ENCODE data around the gene ZNF785. TPM values are rescaled to one million over a fixed set of nuclear protein-coding genes. Genes with fewer than 3 reads are reported as not detected.
"Not testable (repeated sequence)": the region's sequence is repeated elsewhere in the genome, so short reads cannot be mapped to it uniquely, and the experiment has no call there.

Gene ZNF785
- polyA plus RNA-seq (2012; ENCODE audit: missing spikeins): 5.9 TPM

GRCh38 chr16:30585400-30586191 is at the start of gene ZNF785:
TSS of gene ZNF785 (minus strand) at chr16:30585697. CDS start at chr16:30585611, 86 bp downstream.
- DNase-seq (ENCODE audit: insufficient read length) (peak; percentile 95), FAIRE-seq (peak; percentile 84)
- no peak for TF ChIP-seq POLR2A (IDR thresholded peaks at IDR 0.05; ENCODE audit: low read depth, low read length)
- TF ChIP-seq POLR2AphosphoS5 (IDR thresholded peaks at IDR 0.05; ENCODE audit: low read depth, low read length): no peak
- no peak for TF ChIP-seq TAF1 (IDR thresholded peaks at IDR 0.05; ENCODE audit: borderline replicate concordance, low read depth, low read length)

- FAIRE-seq (no peak), DNase-seq (ENCODE audit: insufficient read length) (no peak)
- no peak for TF ChIP-seq POLR2AphosphoS5 (IDR thresholded peaks at IDR 0.05; ENCODE audit: low read depth, low read length)
- TF ChIP-seq TAF1 (IDR thresholded peaks at IDR 0.05; ENCODE audit: borderline replicate concordance, low read depth, low read length): no peak
- TF ChIP-seq POLR2A (IDR thresholded peaks at IDR 0.05; ENCODE audit: low read depth, low read length): no peak
Observed at GRCh38 chr16:30633526-30633925, 48.0 kb upstream of the ZNF785 start.

GRCh38 chr16:30632454-30632853 is 47.0 kb upstream of the ZNF785 start:
- not testable (repeated sequence) for FAIRE-seq; DNase-seq (ENCODE audit: insufficient read length)

GRCh38 chr16:30628628-30629540 is 43.4 kb upstream of the ZNF785 start:
- DNase-seq (ENCODE audit: insufficient read length): peak; percentile 54
- FAIRE-seq: peak; percentile 93

GRCh38 chr16:30626236-30626635 is 40.7 kb upstream of the ZNF785 start:
- TF ChIP-seq POLR2AphosphoS5 (IDR thresholded peaks at IDR 0.05; ENCODE audit: low read depth, low read length): no peak
- TF ChIP-seq POLR2A (IDR thresholded peaks at IDR 0.05; ENCODE audit: low read depth, low read length): no peak
- TF ChIP-seq TAF1 (IDR thresholded peaks at IDR 0.05; ENCODE audit: borderline replicate concordance, low read depth, low read length): no peak
- no peak for FAIRE-seq
- no peak for DNase-seq (ENCODE audit: insufficient read length)

More at GRCh38 chr16:30628628-30629540, 43.4 kb upstream of the ZNF785 start:
- TF ChIP-seq POLR2AphosphoS5 (IDR thresholded peaks at IDR 0.05; ENCODE audit: low read depth, low read length) (no peak), POLR2A (IDR thresholded peaks at IDR 0.05; ENCODE audit: low read depth, low read length) (no peak), TAF1 (IDR thresholded peaks at IDR 0.05; ENCODE audit: borderline replicate concordance, low read depth, low read length) (no peak)

- no peak for FAIRE-seq
- TF ChIP-seq POLR2AphosphoS5 (IDR thresholded peaks at IDR 0.05; ENCODE audit: low read depth, low read length) (no peak), TAF1 (IDR thresholded peaks at IDR 0.05; ENCODE audit: borderline replicate concordance, low read depth, low read length) (no peak), POLR2A (IDR thresholded peaks at IDR 0.05; ENCODE audit: low read depth, low read length) (no peak)
- no peak for DNase-seq (ENCODE audit: insufficient read length)
Observed at GRCh38 chr16:30623536-30624283, 38.2 kb upstream of the ZNF785 start.

- DNase-seq (ENCODE audit: insufficient read length) (no peak), FAIRE-seq (no peak)
- TF ChIP-seq TAF1 (IDR thresholded peaks at IDR 0.05; ENCODE audit: borderline replicate concordance, low read depth, low read length): no peak
- no peak for TF ChIP-seq POLR2A (IDR thresholded peaks at IDR 0.05; ENCODE audit: low read depth, low read length)
- TF ChIP-seq POLR2AphosphoS5 (IDR thresholded peaks at IDR 0.05; ENCODE audit: low read depth, low read length): no peak
Observed at GRCh38 chr16:30622455-30623032, 37.0 kb upstream of the ZNF785 start.

GRCh38 chr16:30621765-30622164 is 36.3 kb upstream of the ZNF785 start:
- no peak for TF ChIP-seq POLR2A (IDR thresholded peaks at IDR 0.05; ENCODE audit: low read depth, low read length)
- no peak for TF ChIP-seq TAF1 (IDR thresholded peaks at IDR 0.05; ENCODE audit: borderline replicate concordance, low read depth, low read length)
- TF ChIP-seq POLR2AphosphoS5 (IDR thresholded peaks at IDR 0.05; ENCODE audit: low read depth, low read length): no peak
- no peak for DNase-seq (ENCODE audit: insufficient read length)
- FAIRE-seq: no peak

- TF ChIP-seq TAF1 (IDR thresholded peaks at IDR 0.05; ENCODE audit: borderline replicate concordance, low read depth, low read length) (no peak), POLR2A (IDR thresholded peaks at IDR 0.05; ENCODE audit: low read depth, low read length) (no peak), POLR2AphosphoS5 (IDR thresholded peaks at IDR 0.05; ENCODE audit: low read depth, low read length) (no peak)
- FAIRE-seq (no peak), DNase-seq (ENCODE audit: insufficient read length) (no peak)
Observed at GRCh38 chr16:30620169-30620568, 34.7 kb upstream of the ZNF785 start.

GRCh38 chr16:30619638-30620037 is 34.1 kb upstream of the ZNF785 start:
- DNase-seq (ENCODE audit: insufficient read length) (no peak), FAIRE-seq (no peak)
- TF ChIP-seq POLR2AphosphoS5 (IDR thresholded peaks at IDR 0.05; ENCODE audit: low read depth, low read length) (no peak), POLR2A (IDR thresholded peaks at IDR 0.05; ENCODE audit: low read depth, low read length) (no peak), TAF1 (IDR thresholded peaks at IDR 0.05; ENCODE audit: borderline replicate concordance, low read depth, low read length) (no peak)

- DNase-seq (ENCODE audit: insufficient read length) (no peak), FAIRE-seq (no peak)
- no peak for TF ChIP-seq POLR2AphosphoS5 (IDR thresholded peaks at IDR 0.05; ENCODE audit: low read depth, low read length)
Observed at GRCh38 chr16:30619202-30619601, 33.7 kb upstream of the ZNF785 start.

All from GM12892 (cell line).